IgD-negative memory B cell (primary cell): Measurements from ENCODE around the gene TRIM24. TPM values are rescaled to one million over a fixed set of nuclear protein-coding genes. Genes with fewer than 3 reads are reported as not detected.

ENCODE experiments used
- H3K27ac Mint-ChIP-seq, 3 donors: one replicate each; pipeline ENCODE4 v1.8.0; 2020 to 2022; ENCODE audit warnings: mild to moderate bottlenecking in 3 of 3, mixed read lengths in 3 of 3, moderate library complexity in 1 of 3
- H3K27me3 Mint-ChIP-seq: one replicate; pipeline ENCODE4 v1.8.0; 2021; ENCODE audit warnings: mixed read lengths
- H3K36me3 Mint-ChIP-seq: one replicate; pipeline ENCODE4 v1.8.0; 2020; ENCODE audit warnings: mild to moderate bottlenecking, mixed read lengths
- H3K4me1 Mint-ChIP-seq, 3 donors: one replicate each; pipeline ENCODE4 v1.8.0; 2020 to 2022; ENCODE audit warnings: mixed read lengths in 3 of 3, mild to moderate bottlenecking in 1 of 3
- H3K4me3 Mint-ChIP-seq, 4 donors: one replicate each; pipeline ENCODE4 v1.8.0; 2020 to 2022; ENCODE audit warnings: mild to moderate bottlenecking in 4 of 4, mixed read lengths in 4 of 4, moderate library complexity in 3 of 4
- H3K9me3 Mint-ChIP-seq, 3 donors: one replicate each; pipeline ENCODE4 v1.8.0; 2020 to 2021; ENCODE audit warnings: mixed read lengths in 3 of 3, mild to moderate bottlenecking in 1 of 3
- polyA plus RNA-seq: library from polyadenylated mRNA; unstranded; fragments of 300-500 nt; fragmentation: Illumina TruSeq; gene quantifications from one replicate; pipeline ENCODE4 v1.2.3, GENCODE V29; 2021

Gene TRIM24
- polyA plus RNA-seq, 1 donor from 2014 or later = 8.7 TPM

DNA sequence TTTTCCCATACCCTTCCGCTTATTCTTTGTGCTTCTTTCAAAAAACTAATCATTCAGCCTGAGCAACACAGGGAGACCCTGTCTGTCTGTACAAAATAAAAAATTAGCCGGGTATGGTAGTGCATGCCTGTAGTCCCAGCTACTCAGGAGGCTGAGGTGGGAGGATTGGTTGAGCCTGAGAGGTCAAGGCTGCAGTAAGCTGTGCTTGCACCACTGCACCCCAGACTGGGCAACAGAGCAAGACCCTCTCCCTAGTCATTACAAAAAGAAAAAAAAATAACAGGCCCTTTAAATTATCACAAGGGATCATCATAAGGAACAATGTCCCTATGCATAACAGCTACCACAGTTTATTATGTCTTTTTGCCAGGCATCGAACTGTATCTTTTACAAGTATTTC lies 119.6 kb downstream of the TRIM24 start:
- H3K36me3 Mint-ChIP-seq = peaks cover 47% of the 10 kb centered on the region
- no peaks in the 10 kb centered on the region for H3K27me3 Mint-ChIP-seq
- no peaks in the 10 kb centered on the region for H3K4me1 Mint-ChIP-seq
- H3K27ac Mint-ChIP-seq = no peak overlapping the region
- H3K4me3 Mint-ChIP-seq = no peak overlapping the region
- H3K9me3 Mint-ChIP-seq = peaks cover 0 to 5% (median 2%) of the 10 kb centered on the region in 3 donors

DNA sequence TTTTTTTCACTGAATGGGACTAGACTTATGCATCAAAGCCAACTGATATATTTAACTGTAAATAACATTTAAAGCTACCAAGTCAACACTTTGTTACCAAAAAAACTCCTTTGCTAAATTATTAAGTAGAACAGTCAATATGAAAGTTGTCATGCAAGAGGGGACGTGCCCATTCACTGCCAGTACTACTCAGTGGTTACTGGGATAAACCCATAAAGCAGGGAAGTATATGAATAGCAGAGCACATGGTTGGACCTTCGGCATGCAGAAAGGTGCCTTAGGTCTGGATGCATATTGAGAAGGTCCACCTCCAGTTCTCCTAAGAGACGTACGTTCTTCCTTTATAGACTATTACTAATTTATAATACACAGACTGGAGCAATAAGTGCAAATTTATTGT lies 121.0 kb downstream of the TRIM24 start:
- no peaks in the 10 kb centered on the region for H3K27me3 Mint-ChIP-seq
- peaks cover 53% of the 10 kb centered on the region for H3K36me3 Mint-ChIP-seq
- peaks cover 0 to 2% (median 0%) of the 10 kb centered on the region in 3 donors for H3K9me3 Mint-ChIP-seq
- H3K27ac Mint-ChIP-seq = no peak overlapping the region
- no peaks in the 10 kb centered on the region for H3K4me1 Mint-ChIP-seq
- H3K4me3 Mint-ChIP-seq = no peak overlapping the region

DNA sequence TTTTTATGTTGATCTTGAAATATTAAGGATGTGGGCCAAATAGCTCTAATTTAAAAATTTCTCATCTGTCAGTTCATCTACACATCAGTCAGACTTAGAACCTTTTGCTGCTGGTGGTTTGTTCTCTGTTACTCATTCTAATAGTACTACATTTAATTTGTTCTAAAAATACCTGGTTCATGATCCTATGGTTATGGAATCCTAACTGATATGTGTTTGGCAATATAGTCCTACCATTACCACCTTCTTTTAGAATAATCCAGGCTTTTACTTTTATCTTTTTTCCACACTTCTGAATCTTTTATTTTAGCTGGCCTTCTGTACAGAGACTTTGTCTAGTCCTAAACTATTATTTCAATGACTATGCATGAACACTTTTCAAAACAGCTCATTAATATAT lies 124.2 kb downstream of the TRIM24 start:
- Mint-ChIP-seq H3K4me1 (no peaks in the 10 kb centered on the region), H3K27ac (no peak overlapping the region), H3K4me3 (no peak overlapping the region), H3K27me3 (no peaks in the 10 kb centered on the region), H3K9me3 (peaks cover 0 to 2% (median 0%) of the 10 kb centered on the region in 3 donors), H3K36me3 (peaks cover 44% of the 10 kb centered on the region)

DNA sequence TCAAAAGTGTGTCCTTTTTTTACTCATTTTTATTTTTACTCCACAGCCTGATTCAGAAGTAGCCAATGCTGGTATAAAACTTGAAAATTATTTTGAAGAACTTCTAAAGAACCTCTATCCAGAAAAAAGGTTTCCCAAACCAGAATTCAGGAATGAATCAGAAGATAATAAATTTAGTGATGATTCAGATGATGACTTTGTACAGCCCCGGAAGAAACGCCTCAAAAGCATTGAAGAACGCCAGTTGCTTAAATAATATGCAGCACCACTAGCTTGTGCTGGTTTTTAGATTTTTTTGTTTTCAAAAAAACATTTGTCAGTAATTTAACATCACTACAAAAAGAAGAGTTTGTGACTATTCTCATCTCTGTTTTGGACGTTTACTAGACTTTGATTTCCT lies 124.6 kb downstream of the TRIM24 start:
- Mint-ChIP-seq H3K9me3 (peaks cover 0 to 2% (median 0%) of the 10 kb centered on the region in 3 donors), H3K27ac (no peak overlapping the region), H3K4me3 (no peak overlapping the region), H3K27me3 (no peaks in the 10 kb centered on the region), H3K4me1 (no peaks in the 10 kb centered on the region), H3K36me3 (peaks cover 40% of the 10 kb centered on the region)

DNA sequence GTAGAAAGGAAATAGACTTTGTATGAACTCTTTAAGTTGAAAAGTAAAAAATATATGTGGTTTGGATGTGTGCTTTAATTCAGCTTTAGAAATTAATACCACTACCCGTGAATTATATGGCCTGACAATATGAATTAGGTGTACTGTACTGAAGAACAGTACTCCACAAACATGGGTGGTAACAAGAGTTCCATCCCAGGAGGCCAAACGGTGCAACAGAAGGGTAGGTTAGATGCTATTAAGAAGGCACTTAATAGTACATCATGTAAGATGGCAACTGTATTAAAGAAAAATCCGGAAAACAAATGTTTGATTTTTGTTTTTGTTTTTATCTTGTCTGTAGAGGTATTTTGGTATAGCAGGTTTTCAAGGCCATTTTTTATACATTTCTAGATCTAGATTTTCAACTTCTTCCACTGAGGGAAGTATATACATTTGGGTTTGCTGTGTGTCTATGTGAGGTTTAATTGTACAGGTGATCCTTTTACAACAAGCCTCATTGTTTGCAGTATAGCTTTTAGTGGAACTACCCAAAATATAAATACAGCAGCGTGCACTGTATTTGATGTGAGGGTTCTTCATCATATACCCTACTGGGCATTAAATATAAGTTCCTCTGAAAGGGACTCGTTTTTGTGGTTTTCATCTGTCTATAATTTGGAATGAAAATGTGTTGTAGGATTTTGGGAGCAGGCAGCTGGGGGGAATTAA lies 125.4 kb downstream of the TRIM24 start:
- Mint-ChIP-seq H3K36me3 (peaks cover 35% of the 10 kb centered on the region), H3K27me3 (no peaks in the 10 kb centered on the region), H3K4me1 (no peaks in the 10 kb centered on the region), H3K9me3 (no peaks in the 10 kb centered on the region), H3K4me3 (no peak overlapping the region), H3K27ac (no peak overlapping the region)

DNA sequence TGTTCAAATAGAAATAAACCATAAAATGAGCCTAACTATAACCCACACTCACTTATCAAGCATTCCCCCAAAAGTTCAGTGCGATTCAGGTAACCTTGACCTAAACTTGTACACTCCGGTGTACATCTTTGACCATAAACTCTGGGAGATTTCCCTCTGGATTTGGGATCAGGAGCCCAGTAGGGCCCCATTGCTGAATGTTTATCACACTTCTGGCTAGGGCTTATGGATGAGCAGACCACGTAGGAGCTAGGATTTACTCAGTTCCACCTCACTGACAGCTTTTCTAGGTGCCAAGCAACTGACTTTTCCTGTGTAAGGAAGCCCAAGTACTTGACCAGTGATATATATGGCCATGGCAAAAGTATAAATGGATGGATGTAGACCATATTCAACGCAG lies 127.4 kb downstream of the TRIM24 start:
- no peak overlapping the region for H3K4me3 Mint-ChIP-seq
- H3K9me3 Mint-ChIP-seq = peaks cover 0 to 2% (median 0%) of the 10 kb centered on the region in 3 donors
- no peak overlapping the region for H3K27ac Mint-ChIP-seq
- H3K36me3 Mint-ChIP-seq = peaks cover 28% of the 10 kb centered on the region
- H3K27me3 Mint-ChIP-seq = no peaks in the 10 kb centered on the region
- no peaks in the 10 kb centered on the region for H3K4me1 Mint-ChIP-seq

DNA sequence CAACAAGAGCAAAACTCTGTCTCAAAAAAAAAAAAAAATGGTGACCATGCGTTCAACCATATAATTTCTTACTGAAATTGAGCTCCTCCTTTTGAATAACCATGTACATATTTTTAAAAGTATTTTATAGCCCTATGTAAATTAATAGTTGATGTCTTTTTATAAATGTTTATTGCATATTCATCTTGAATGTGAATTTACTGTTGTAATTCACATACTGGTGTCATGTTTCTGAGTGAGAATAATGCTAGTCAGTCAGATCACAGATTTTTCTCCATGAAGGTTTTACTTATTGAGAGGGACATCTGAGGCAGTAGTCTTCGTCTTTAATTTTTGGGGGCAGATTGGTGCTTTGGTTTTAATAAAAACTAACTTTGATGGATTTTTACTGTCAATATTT lies 128.9 kb downstream of the TRIM24 start:
- Mint-ChIP-seq H3K27me3 (no peaks in the 10 kb centered on the region), H3K4me3 (no peak overlapping the region), H3K27ac (no peak overlapping the region)

DNA sequence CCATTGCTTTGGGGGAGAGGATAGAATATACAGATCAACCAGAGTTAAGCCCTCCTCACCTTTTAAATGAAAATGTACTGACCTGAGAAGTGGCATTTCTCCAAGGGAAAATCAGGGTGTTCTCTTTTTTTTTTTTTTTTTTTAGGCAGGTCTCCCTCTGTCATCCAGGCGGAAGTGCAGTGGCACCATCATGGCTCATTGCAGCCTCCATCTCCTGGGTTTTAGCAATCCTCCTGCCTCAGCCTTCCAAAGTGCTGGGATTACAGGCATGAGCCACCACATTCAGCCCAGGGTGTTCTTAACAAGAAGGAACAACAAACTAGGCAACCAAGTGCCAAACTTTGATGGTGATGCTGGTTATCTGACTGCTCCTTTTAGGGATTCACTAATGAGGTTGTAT lies 130.1 kb downstream of the TRIM24 start:
- Mint-ChIP-seq H3K36me3 (peaks cover 10% of the 10 kb centered on the region), H3K27me3 (no peaks in the 10 kb centered on the region), H3K27ac (no peak overlapping the region), H3K9me3 (peaks cover 0 to 2% (median 0%) of the 10 kb centered on the region in 3 donors), H3K4me3 (no peak overlapping the region), H3K4me1 (no peaks in the 10 kb centered on the region)

More for the DNA sequence above, 128.9 kb downstream of the TRIM24 start:
- H3K36me3 Mint-ChIP-seq = peaks cover 21% of the 10 kb centered on the region
- H3K4me1 Mint-ChIP-seq = no peaks in the 10 kb centered on the region
- peaks cover 0 to 2% (median 0%) of the 10 kb centered on the region in 3 donors for H3K9me3 Mint-ChIP-seq

DNA sequence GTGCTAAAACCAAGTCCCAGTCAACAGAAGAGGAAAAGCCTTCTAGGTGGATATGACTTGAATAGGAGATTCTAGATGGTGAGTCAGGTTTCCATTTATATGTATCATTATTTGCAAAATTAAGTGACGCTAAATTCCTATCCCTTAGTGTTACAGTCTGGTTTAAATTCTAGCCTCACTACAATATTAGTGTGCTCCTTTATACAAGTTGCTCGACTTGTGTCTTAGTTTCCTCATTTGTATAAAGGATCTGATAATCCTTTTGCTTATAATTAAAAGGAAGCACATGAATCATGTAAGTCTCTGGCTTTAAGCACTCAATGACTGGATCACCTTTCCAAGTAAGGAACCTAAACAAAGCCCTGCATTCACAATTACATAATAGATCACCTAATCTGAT lies 135.4 kb downstream of the TRIM24 start:
- Mint-ChIP-seq H3K9me3 (peaks cover 0 to 2% (median 0%) of the 10 kb centered on the region in 3 donors), H3K4me3 (no peak overlapping the region), H3K4me1 (no peaks in the 10 kb centered on the region), H3K27ac (no peak overlapping the region), H3K27me3 (peaks cover 4% of the 10 kb centered on the region), H3K36me3 (peaks cover 1% of the 10 kb centered on the region)

DNA sequence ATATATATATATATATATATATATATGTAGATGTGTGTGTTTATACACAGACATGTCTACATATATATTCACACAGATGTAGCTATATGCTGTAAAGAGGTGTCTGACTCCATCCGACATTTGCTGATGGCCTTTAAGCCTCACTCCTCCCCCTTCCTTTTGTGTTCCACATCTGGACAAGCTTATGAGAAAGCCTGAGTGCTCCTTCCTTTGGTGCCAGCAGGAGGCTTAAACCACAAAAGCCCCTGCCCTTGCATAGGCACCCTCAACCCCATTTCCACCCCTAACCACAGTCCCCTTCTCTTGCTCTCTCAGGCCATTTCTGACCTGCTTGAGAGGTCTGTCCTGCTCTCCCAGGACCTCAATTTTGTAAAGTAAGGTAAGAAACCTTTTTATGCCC lies 142.4 kb downstream of the TRIM24 start:
- peaks cover 10% of the 10 kb centered on the region for H3K27me3 Mint-ChIP-seq
- H3K4me3 Mint-ChIP-seq = no peak overlapping the region
- no peak overlapping the region for H3K27ac Mint-ChIP-seq
- peaks cover 0 to 5% (median 3%) of the 10 kb centered on the region in 3 donors for H3K4me1 Mint-ChIP-seq
- no peaks in the 10 kb centered on the region for H3K9me3 Mint-ChIP-seq
- no peaks in the 10 kb centered on the region for H3K36me3 Mint-ChIP-seq

DNA sequence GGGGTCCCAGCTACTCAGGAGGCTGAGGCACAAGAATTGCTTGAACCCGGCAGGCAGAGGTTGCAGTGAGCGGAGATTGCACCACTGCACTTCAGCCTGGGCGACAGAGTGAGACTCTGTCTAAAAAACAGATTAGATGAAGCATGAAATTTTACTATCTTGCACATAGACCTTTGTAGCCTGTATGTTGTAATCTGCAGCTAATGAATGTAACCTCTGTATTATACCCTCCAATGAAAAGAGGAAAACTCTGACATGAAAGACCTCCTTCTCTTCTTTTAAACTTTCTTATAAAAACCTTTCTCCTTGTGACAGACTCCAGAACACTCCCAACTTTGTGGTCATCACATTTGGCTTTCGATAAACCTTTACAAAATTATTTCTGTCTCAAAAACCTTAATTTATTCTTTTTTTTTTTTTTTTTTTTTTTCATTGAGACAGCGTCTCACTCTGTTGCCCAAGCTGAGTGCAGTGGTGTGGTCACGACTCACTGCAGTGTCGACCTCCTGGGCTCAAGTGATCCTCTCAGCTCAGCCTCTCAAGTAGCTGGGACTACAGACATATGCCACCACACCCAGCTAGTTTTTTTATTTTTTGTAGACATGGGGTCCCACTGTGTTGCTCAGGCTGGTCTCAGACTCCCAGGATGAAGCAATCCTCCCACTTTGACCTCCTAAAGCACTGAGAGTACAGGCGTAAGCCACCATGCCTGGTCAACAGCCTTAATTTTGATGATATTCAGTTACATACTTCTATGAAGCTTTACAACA lies 143.7 kb downstream of the TRIM24 start:
- H3K27ac Mint-ChIP-seq = no peak overlapping the region
- no peaks in the 10 kb centered on the region for H3K9me3 Mint-ChIP-seq
- no peak overlapping the region for H3K4me3 Mint-ChIP-seq
- peaks cover 5 to 9% (median 7%) of the 10 kb centered on the region in 3 donors for H3K4me1 Mint-ChIP-seq
- H3K27me3 Mint-ChIP-seq = peaks cover 5% of the 10 kb centered on the region
- H3K36me3 Mint-ChIP-seq = no peaks in the 10 kb centered on the region

DNA sequence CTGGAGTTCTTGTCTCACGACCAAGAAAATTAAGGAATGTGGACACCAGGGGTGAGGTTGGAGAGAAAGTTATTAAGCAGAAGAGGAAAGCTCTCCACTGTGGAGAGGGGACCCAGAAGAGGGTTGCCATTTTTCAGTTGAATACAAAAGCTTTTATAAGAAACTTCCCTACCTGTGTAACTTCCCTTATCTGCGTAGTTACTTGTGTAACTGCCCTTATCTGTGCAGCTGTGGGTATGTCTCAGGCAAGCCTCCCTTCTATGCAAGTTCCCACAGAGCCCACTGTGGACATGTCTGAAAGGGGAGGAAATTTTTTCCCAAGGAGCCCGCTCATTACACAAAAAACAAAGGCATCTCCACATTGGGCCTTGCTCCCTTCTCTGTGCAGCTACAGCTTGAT lies 146.2 kb downstream of the TRIM24 start:
- Mint-ChIP-seq H3K9me3 (peaks cover 0 to under 1% (median 0%) of the 10 kb centered on the region in 3 donors), H3K36me3 (no peaks in the 10 kb centered on the region), H3K4me3 (no peak overlapping the region), H3K27me3 (peaks cover 5% of the 10 kb centered on the region), H3K27ac (no peak overlapping the region), H3K4me1 (peaks cover 4 to 13% (median 9%) of the 10 kb centered on the region in 3 donors)

DNA sequence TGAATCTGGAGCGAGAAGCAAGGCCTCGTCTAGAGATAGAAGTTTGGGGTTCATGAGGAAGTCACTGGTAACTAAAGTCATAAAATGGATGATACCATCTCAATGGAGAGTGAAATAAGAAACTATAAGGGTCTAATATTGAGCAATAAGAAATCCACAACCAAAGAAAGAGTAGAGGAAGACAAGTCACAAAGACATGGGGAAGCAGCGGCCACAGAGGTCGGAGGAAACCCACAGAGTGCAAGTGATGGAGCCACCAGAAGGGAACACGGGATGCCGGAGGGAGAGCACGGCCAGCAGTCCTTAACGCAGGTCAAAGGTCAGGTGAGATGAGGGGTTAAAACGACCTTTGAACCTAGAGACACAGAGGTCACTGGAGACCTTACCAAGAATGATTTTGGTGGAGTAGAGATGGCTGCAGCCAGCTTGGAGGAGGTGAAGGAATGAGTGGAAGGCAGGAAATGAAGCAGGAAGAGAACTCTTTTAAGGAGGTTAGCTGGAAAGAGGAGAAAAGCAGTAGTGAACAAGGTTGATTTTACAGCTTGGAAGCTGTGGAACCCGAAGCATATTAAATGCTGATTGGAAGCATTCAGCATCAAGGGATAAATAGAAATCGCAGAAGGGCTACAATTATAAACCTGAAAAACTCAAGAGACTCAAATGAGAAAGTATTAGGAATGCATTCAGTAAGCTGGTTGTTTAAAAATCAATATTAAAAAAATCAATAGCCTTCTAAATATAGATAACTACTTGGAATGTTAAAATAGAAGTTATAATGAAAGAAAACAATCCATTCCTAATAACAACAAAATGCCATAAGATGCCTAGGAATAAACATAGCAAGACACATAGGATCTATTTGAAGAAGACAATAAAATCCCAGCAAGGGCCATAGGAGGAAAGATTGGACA lies 147.4 kb downstream of the TRIM24 start:
- Mint-ChIP-seq H3K4me1 (peaks cover 1 to 13% (median 9%) of the 10 kb centered on the region in 3 donors), H3K4me3 (no peak overlapping the region), H3K27ac (no peak overlapping the region), H3K36me3 (peaks cover 1% of the 10 kb centered on the region), H3K9me3 (peaks cover 0 to 2% (median 0%) of the 10 kb centered on the region in 3 donors), H3K27me3 (peaks cover 5% of the 10 kb centered on the region)

DNA sequence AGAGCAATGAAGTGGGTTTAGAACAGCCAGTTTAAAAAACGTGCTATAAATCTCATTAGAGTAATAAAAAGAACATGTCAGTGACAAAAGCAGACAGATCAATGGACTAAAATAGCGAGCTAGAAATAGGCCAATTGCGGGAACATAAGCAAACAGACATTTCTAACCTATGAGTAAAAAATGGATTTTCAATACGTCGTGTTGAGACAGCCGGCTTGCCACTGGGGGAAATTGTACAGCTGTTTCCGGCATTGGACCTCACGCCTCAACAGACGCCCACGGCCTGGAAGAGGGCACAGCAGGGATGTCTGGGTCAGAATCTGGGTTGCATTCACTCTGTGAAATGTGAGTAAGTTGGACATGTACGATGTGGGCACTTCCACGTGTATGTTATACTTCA lies 148.2 kb downstream of the TRIM24 start:
- Mint-ChIP-seq H3K27me3 (peaks cover 5% of the 10 kb centered on the region), H3K36me3 (peaks cover 1% of the 10 kb centered on the region), H3K27ac (no peak overlapping the region), H3K4me3 (no peak overlapping the region), H3K4me1 (peaks cover 1 to 13% (median 9%) of the 10 kb centered on the region in 3 donors), H3K9me3 (peaks cover 0 to 2% (median 0%) of the 10 kb centered on the region in 3 donors)
